HCT116 (cell line): ENCODE data around the gene ANKIB1. TPM values are rescaled to one million over a fixed set of nuclear protein-coding genes. Genes with fewer than 3 reads are reported as not detected.

Experiments used
- ATF3 ChIP-seq: IDR thresholded peaks from 2 replicates; pipeline ENCODE4 v1.6.1; 2012
- CTCF ChIP-seq, 3 experiments: fragments of 200-600 bp in 1 of 3; sonication (generic) in 1 of 3; IDR thresholded peaks in 2 of 3; conservative IDR thresholded peaks in 1 of 3; 2 replicates each; pipeline ENCODE4 v1.5.1; 2012 to 2017; ENCODE audit warnings: low read depth in 2 of 3, low read length in 2 of 3, antibody characterized with exemption in 1 of 3, borderline replicate concordance in 1 of 3, control low read depth in 1 of 3, mild to moderate bottlenecking in 1 of 3, mixed read lengths in 1 of 3, mixed run types in 1 of 3, moderate library complexity in 1 of 3; ENCODE audit not compliant: insufficient read depth in 1 of 3
- EGR1 ChIP-seq: IDR thresholded peaks from 2 replicates; pipeline ENCODE4 v1.6.1; 2012; ENCODE audit warnings: low read depth
- ELF1 ChIP-seq: IDR thresholded peaks from 2 replicates; pipeline ENCODE4 v1.6.1; 2012; ENCODE audit warnings: low read depth, borderline replicate concordance
- MAX ChIP-seq: IDR thresholded peaks from 2 replicates; pipeline ENCODE4 v1.6.1; 2012
- SP1 ChIP-seq: IDR thresholded peaks from 2 replicates; pipeline ENCODE4 v1.6.1; 2012; ENCODE audit warnings: low read depth
- ZBTB33 ChIP-seq: IDR thresholded peaks from 2 replicates; pipeline ENCODE4 v1.6.1; 2011; ENCODE audit warnings: mild to moderate bottlenecking, low read length, moderate library complexity; ENCODE audit not compliant: insufficient replicate concordance; ENCODE audit errors: extremely low read depth
- ZFX ChIP-seq: fragments of 450-650 bp; IDR thresholded peaks from 2 replicates; pipeline ENCODE4 v1.6.1; 2017
- ZNF274 ChIP-seq: fragments of 200-500 bp; sonication (Bioruptor generic); IDR thresholded peaks from 2 replicates; pipeline ENCODE4 v1.6.1; 2014; ENCODE audit warnings: mild to moderate bottlenecking, low read depth, low read length, inconsistent platforms
- total RNA-seq: library from RNA; stranded (reverse); gene quantifications from one replicate; pipeline ENCODE4 v1.2.1, GENCODE V29; 2021; ENCODE audit not compliant: unreplicated experiment

Gene ANKIB1
- total RNA-seq, 1 experiment from 2014 or later: 41.2 TPM

- TF ChIP-seq ZBTB33 (no peak), ZFX (no peak), ELF1 (no peak), ATF3 (no peak), ZNF274 (no peak), CTCF (IDR thresholded peaks at IDR 0.05 in 2 of 3, conservative IDR thresholded peaks at IDR 0.05 in 1 of 3; ENCODE audit: borderline replicate concordance in 1 of 3, insufficient read depth in 1 of 3, low read depth in 2 of 3, low read length in 2 of 3) (no peak), EGR1 (no peak), SP1 (no peak), MAX (no peak)
- TF ChIP-seq, all 23 proteins: peak for 0
Measured at GRCh38 chr7:92400013-92400412, 154.2 kb downstream of the ANKIB1 start (continued).
